HL-60/S4 treated with phorbol 12-myristate 13-acetate at 8.2 ng/mL for 4 days and 3 days (cell line): ENCODE results near the gene KRT74.

ENCODE experiments used
- in situ Hi-C: fragments of 300-500 bp; cut with MboI; formaldehyde crosslinking; loops from 2 replicates; pipeline ENCODE4 v1.15.0; 2022; ENCODE audit warnings: low sequenced_read_pairs

The KRT74 gene

DNA sequence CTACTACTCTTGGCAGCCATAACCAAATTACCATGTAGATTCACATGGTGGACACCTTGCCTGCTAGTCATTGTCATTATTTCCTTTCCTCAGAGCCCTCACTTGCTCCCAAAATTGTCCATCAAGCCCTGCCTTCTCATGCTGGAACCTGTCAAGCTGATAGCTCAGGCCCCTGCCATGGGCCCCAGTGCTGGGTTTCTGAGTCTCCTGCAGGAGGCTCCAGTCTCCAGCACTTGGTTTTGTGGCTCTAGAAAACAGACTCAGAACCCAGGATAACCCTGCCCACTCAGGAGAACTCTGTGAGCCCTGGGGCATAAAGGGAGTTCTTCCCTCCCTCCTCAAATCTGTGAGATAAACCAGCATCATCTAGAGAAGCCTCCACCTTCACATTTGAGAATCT is 31.5 kb downstream of the KRT74 start:
- in situ Hi-C loops: no loop called here

DNA sequence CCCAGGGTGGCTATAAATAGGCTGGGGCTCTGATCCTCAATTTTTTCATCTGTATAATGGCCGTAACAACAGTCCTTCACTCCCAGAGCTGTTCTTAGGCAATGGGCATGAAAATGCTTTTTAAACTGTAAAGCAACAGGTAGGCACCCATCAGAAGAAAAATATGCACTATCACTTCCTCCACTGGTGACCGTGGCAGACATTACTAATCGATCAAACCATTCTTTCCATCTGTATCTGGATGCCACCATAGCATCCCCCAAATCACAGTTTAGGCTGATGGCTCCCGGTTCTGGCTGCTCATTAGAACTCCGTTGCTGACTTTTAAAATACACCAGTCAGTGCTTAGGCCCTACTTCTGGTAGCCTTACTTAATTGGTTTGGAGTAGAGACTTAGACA is 31.9 kb downstream of the KRT74 start:
- in situ Hi-C loops: no loop called here

DNA sequence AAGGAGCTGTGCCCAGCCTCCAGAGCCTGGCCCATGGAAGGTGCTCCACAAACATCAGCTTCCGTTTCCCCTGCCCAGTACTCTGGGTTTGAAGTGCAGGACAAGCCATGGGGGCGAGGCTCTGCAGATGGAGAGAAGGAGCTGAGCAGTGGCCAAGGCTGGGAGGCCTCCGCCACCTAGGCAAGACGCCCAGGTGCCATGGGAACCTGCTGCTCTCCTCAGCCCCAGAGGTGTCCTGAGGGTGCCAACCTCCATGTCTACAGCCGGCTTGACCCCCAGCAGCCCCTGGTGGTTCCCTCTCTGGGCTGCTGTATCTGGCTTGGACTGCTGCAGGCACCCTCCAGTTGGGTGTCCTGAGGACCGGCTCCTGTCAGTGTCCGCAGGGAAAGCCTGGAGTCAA is 33.1 kb downstream of the KRT74 start:
- in situ Hi-C loops: no loop called here

DNA sequence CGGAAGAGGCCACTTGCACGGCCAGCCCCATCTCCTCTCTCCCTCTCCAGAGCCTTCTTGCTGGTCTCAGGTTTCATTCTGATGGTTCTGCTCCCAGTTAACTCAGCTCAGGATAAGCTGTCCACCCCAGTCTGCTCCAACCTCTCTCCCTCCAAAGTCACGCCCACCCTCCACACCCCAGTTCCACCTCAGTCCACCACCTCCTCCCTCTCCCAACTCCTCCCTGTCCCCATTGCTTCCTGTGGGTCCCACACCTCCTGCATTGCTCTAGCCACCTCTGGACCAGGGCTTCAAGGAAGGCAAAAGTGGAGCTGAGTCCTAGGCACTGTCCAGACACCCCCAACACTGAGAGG is 33.8 kb downstream of the KRT74 start:
- in situ Hi-C loops: no loop called here

DNA sequence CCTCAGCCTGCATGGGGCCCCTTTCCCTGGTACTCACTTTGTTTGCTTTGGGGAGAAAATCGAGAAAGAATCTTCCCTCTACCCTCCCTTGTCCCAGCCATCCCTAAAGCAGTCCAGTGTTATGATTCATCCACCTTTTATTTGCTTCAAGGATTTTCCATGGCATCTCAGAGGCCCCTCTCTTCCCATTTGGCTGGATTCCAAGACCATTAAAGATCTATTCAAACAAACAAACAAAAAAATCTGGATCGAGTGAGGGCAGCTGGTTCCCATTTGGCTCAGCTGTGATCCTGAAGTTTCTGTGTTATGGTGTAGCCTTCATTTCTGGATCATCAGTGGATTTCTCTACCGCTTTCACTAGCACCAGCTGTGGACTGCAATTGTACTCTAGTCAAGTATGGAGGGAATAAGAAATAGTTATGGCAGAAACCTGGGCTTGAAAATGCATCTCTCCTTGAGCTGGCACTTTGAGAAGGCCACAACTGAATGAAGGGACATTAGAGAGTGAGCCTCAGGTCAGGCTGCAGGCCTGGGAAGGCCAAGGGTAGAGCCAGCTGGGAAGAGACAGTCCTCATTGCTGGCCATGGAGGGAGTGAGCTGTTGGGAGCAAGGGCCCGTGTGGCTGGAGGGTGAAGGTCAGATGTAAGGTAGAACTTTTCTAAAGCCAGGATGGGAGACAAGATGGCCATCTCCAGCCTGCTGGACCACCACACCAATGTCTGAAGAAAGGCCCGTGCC is 34.4 kb downstream of the KRT74 start:
- in situ Hi-C loops: no loop called here

DNA sequence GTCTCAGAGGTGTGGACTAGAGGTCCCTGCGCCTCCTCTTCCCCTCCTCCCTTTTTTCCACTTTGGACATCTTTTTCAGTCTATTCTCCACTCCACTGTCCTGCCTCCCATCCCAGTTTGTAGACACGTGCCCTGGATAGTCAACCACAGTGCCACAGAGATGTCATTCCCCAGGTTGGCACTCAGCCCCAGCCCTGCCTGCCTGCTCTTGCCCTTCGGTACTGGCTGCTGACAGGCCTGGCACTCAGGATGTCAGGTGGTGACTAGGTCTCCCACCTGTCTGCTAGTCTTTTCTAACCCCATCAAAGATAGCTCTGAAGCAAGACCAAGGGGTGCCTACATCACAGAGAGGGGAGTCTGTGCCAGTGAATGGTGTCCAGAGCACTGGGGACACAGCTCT is 36.5 kb downstream of the KRT74 start:
- in situ Hi-C loops: no loop called here

DNA sequence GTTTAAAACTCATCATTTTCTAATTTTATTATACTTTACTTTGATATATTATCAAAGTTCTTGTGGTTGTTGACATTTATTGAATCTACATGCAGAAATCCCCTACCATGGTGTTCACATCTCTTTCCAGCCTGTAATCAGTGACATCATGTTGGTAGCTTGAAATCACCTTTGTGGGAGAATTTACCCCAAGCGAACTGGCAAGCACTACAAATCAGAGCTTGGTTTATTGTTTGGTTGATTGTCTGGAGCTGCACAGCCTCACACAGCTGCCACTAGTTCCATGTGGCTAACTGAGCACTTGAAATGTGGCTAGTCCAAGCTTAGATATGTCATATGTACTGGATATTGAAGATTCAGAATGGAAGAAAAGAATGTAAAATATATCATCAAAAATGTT is 38.1 kb downstream of the KRT74 start:
- in situ Hi-C loops: no loop called here

DNA sequence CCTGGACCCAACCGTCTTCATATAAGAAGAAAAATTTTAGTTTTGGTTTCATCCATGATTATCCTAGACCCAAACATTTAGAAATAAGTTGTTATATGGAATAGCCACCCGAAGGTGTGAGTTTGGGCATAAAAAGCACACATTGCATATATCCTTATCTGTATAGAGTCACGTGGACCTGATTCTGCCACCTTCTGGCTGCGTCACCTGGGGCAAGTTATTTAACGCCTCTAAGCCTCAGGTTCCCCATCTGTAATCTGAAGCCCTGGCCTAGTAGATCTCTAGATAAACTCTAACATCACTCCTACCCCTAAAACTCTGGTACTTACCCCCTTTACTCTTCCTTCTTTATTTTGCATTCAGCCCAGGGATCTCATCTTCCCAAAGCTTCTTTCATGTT is 39.2 kb downstream of the KRT74 start:
- in situ Hi-C loops: no loop called here

DNA sequence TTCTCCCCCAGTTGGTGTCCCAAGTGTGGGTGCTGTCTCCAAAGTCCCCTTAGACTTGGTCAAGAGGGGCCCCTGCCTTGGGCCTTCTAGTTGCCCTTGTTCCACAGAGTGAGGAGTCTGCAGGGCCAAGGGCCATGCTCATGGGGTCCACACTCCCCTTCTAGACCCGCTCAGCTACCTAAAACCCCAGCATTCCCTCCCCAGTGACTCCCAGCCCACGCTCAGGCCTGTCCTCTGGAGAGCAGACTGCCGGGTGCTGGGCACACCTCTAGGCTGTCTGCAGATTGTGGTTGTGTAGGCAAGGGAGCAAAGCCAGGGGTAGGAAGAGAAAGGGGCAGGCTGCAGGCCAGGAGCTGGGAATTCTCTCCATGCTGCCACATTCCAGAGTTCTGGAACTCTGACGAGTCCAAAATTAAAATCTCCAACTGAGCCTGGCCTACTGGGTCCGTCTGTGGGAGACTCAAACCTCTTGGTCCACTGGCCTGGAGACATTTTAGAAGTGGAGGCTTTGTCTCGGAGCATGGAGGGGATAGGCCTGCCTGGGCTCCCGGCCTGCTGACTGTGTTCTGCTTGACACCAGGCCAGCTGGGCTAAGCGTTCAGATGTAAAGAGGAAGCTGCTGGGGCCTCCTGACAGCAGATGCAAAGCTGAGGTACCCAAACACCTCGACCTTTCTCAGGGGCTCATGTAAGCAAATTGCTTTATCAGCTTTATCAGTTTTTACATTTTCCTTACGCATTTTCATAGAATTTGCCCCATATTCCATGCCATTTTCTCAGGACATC is 39.8 kb downstream of the KRT74 start:
- in situ Hi-C loops: no loop called here

DNA sequence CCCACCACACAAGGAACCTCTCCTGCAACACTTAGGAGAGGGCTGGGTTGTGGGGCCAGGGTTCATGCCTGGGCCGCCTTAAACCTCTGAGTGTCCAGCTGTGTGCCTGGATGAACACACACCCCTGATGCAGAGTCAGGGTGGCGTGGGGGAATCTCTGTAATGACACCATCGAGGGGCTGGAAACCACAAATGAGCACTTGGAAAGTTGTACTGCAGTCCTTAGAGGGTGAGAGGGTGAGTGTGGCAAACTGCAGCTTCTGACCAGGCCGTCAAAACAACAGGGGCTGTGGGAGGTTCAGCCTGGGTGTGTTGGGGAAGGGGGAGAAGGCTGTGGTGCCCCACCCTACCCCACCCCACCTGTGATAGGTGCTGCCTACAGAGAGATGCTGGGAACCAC is 41.0 kb downstream of the KRT74 start:
- in situ Hi-C loops: no loop called here

DNA sequence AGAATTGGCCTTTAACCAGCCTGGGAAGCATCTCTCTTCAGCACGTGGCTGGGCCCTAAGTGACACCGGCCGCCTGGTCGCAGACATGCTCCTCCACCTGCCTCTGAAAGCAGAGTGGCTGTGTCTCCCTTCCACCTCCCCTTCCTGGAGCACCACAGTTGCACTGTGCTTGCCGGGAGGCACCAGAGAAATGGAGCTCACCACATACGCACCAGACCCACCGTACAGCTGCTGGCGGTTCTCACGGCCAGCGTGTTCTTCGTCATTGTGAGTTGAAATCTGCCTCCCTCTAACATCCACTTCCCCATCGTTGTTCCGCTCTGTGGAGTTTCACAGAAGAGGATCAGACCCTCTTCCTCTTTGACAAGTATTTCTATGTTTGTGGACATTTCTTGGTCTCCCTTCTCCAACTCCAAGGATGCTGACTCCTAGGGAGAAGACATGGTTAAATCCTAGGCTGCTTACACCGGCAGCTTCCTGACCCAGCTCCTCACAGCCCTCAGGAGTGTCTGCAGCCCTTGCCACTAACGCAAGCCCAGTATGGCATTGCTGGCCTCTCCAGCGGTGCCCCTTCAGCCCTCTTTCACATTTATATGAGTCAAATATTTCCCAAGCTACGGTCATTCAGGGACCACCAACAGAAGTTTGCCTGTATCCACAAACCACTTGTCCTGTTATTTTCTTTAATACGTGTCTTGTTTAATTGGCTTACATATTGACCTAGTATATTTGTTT is 41.9 kb downstream of the KRT74 start:
- in situ Hi-C loops: no loop called here

DNA sequence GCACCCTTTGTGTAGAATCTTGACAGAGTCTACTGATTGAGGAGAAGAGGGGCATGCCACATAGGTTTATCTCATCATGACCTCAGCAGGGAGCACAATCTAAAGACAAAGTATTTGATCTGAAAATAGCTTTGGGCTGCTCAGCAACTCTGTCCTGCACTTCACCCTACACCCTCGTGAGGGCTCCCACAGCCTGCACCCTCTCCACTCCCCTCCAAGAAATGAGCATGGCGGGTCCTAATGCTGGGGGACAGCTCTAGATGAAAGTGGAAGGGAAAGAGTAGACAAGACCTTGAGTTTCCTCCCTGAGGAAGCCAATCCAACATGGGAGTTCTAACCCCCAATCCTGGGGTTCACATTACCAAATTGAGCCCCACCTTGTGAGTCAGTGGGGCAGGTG is 42.7 kb downstream of the KRT74 start:
- in situ Hi-C loops: no loop called here

DNA sequence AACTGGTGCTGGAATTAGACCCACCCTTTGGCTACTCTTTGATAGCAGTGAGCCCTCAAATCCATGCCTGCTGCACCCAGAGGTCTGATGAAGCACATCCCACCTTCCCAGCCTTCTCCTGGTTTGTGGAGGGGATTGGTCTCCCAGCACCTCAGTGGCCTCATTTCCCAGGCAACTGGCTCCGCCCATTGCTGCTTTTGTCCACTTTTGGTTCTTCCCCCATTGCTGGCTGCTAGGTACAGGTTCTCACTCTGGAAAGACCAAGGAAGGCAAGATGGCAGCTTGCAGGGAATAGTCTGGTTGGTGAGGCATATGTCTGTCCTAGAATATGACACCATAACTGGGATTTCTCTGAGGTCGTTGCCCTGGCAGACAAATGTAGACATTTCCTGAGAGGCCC is 43.3 kb downstream of the KRT74 start:
- in situ Hi-C loops: no loop called here

DNA sequence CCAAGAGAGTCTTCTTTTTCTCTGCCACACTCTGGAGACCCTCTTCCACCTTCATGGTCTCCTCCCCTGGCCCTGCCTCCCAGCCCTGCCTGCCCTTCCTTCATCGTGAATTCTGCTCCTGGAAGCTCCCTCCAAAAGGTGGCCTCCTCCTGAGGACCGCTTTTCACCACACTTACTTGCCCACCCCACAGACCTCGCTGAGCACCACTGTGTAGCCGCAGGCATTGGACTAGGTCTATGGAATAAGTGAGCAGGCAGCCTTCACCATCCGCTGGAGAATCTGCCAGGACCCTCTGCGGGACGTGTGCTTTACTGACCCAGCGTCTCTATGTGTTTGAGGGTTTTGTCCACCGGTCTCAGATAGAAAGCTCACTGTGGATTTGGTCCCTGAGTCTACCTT is 43.8 kb downstream of the KRT74 start:
- in situ Hi-C loops: no loop called here

DNA sequence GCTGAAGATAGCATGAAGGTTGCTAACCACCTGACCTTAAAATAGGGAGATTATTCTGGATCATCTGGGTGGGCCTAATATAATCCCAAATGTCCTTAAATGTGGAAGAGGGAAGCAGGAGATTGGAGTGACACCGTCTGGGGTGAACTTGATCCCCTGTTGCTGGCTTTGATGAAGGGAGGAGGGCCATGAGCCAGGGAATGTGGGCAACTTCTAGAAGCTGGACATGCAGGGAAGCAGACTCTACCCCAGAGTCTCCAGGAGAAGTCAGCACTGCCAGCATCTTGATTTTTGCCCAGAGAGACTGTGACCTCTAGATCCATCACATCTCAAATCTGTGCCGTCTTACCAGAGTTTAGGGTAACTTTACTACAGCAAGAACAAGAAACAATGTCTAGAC is 44.2 kb downstream of the KRT74 start:
- in situ Hi-C loops: no loop called here

DNA sequence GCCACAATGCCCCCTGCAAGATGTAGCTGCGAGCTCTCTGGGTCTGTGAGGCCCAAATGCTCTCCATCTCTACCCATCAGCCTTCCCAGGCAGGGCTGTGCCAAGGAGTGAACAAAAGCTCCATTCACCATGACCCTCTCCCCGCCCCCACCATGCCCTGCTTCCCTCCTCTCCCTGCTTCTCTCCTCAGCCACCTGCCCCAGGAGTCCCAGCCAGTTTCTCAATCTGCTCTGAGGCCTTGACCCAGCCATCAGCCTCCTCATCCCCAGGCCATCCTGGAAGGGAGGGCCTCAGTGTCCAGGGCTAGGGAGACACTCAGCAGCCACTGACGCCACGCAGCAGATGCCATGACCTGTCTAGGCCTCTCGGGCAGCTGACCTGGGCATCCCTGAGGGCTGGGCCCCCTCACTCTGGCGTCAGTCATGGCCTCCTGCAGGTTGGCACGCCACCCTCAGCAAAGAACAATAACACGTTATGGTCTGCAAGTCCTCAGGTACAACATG is 45.0 kb downstream of the KRT74 start:
- in situ Hi-C loops: no loop called here

DNA sequence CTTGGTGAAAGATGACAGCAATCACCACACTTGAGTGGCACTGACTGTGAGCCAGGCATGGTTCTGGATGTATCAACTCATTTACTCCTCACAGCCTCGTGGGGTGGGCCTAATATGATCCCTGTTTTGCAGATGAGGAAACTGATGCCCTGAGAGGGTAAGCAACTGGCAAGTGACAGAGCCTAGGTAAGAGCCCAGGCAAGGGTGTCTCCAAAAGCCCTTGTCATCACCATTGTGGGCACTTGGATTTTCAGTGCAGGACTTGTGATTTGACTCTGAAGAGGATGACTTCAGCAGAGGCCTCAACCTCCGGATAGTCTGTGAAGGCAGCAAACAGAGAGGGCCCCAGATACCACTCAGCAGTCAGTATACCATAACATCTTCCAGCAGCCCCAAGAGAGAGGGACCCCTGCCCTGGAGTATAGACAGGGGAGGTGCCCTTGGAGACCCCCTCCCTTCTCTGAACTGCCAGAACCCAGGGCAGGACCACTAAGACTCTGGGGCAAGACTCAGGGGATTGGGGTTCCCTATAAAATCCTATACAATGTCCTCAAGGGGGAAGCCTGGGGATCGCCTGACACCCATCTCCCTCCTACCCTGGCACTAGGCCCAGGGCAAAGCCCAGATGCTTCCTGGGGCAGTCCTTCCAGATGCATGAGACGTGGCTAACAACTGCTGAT is 46.4 kb downstream of the KRT74 start:
- in situ Hi-C loops: no loop called here

DNA sequence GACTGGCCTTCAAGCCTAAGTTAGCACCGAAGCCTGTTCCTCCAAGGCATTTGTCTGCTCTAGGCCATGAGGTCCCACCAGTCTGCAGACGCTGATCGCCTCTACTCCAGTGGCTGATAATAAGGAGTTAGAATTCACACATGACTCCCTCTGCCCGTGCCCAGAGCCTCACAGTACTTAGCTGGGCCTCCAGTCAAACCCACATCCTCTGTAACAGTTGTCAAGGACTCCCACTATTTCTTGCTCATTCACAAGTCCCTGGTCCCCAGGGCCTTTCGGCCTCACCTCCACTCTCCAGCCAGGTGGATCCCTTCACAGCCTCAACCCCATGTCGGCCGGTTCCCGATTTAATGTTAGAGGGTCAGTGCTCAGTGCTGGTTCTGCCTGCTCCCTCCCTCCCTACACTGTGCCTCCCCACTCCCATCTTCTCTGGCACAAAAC is 47.1 kb downstream of the KRT74 start:
- in situ Hi-C loops: no loop called here

DNA sequence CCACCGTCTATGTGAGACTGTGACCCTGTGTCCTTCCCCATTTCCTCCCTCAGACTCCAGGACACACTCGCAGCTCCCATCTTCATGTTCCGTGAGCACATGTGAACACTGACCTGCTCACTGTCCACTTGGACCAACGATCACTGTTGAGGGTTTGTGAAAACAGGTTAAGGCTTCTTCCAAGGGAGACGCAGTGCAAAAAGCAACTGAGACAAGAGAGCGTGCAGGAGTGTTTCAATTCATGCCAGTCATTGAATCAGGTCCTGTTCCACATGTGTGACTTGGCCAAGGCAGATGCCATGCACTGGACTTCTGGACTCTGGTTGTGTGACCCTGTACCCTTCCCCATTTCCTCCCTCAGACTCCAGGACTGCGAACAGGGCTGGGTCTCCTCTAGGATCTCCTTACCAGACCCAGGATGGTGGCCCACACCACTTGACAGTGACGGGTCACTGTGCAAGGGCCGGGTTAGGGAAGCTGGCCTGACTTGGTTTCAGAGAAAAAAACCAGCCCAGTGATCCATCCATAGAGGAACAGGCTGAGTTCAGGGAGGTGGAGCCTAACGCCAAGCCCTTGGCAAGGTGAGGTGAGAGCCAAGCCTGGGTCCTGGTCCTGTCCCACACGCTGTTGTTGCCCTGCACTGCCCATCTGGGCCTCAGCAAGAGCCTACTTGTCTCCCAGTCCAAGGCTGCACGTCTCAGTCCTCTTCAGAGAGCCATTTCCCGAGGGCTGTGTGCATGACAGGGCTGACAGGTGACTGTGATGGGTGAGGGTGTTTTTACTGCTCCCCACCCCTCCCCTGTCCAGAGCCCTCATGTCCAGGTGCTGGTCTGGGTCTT is 47.8 kb downstream of the KRT74 start:
- in situ Hi-C loops: no loop called here

DNA sequence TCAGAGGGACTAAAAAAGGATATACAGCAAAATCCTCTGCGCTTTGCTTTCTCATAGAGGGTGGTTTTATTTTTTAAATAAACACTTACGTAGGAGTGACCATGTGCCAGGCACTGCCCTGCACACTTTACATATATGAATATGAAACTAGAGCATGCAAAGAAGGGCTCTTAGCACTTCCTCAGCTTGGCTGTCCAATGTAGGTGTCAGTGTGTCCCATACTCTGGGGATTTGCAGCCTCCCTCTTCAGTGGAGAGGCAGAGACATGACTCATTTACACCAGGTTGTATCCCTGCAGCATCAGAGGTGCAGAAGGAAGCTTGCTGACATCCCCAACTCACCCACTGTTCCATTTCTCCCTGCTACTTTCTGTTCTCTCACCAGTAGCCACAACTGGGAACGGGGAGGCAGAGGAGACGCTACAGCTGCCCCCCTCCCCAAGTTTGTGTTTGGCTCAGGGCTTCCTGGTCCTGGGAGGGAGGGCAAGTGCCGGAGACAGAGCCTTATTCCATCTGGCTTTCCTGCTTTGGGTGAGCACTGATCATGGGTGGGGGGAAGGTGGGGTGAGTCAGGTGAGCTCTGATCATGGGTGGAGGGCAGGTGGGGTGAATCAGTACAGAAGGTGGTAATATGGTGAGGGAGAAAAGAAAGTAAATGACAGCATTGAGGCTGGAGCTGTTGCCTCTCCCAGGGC is 48.6 kb downstream of the KRT74 start:
- in situ Hi-C loops: no loop called here
